ENCODE results near the gene RHOT2.

RHOT2 gene

GRCh38 chr16:672371-672770 lies 4.4 kb downstream of the RHOT2 start:
- TF ChIP-seq CTCF (IDR thresholded peaks at IDR 0.05), result no peak

GRCh38 chr16:672851-673250 lies 4.9 kb downstream of the RHOT2 start:
- no peak for TF ChIP-seq CTCF (IDR thresholded peaks at IDR 0.05)

GRCh38 chr16:673399-673991 lies 5.6 kb downstream of the RHOT2 start:
- no peak for TF ChIP-seq CTCF (IDR thresholded peaks at IDR 0.05)

- no peak for TF ChIP-seq CTCF (IDR thresholded peaks at IDR 0.05)
Measured at GRCh38 chr16:674214-674881, 6.4 kb downstream of the RHOT2 start.

GRCh38 chr16:674968-675883 lies 7.3 kb downstream of the RHOT2 start, which contains the start of gene RHBDL1:
Gene RHBDL1 (plus strand): TSS chr16:675671. CDS start chr16:675791, 120 bp downstream.
- TF ChIP-seq CTCF (IDR thresholded peaks at IDR 0.05), result no peak

- TF ChIP-seq CTCF (IDR thresholded peaks at IDR 0.05), result no peak
Measured at GRCh38 chr16:675884-676564, 8.1 kb downstream of the RHOT2 start.

GRCh38 chr16:676565-676902 lies 8.6 kb downstream of the RHOT2 start:
- no peak for TF ChIP-seq CTCF (IDR thresholded peaks at IDR 0.05)
